AG04449 (cell line): Measurements from ENCODE around the gene PRSS21.

Experiments used
- CTCF ChIA-PET: fragments of 350-600 bp; formaldehyde crosslinking; extraction: SDS; loops from one replicate; lab custom pipeline; 2021; ENCODE audit warnings: antibody characterized with exemption; lab: Yijun Ruan, JAX
- POLR2A ChIA-PET: fragments of 400-600, 350-600 bp; formaldehyde crosslinking; extraction: SDS; loops from one replicate; lab custom pipeline; 2020; ENCODE audit warnings: antibody characterized with exemption, inconsistent platforms; lab: Yijun Ruan, JAX
- DNase-seq: peaks from one replicate; pipeline ENCODE4 v3.0.0-alpha.2; 2010; ENCODE audit warnings: low read depth, low spot score
- H3K4me3 ChIP-seq: 2 replicates; pipeline ENCODE4 v1.5.1; 2011; ENCODE audit warnings: low read depth, mild to moderate bottlenecking, control low read depth, low read length
- TF ChIP-seq, protein P1 (sequence below): IDR thresholded peaks from one replicate; pipeline ENCODE4 v1.5.1; 2011; ENCODE audit warnings: mild to moderate bottlenecking, moderate library complexity, low read length, control low read depth, inconsistent platforms; ENCODE audit not compliant: insufficient read depth; ENCODE audit errors: missing control alignments

PRSS21 gene

DNA sequence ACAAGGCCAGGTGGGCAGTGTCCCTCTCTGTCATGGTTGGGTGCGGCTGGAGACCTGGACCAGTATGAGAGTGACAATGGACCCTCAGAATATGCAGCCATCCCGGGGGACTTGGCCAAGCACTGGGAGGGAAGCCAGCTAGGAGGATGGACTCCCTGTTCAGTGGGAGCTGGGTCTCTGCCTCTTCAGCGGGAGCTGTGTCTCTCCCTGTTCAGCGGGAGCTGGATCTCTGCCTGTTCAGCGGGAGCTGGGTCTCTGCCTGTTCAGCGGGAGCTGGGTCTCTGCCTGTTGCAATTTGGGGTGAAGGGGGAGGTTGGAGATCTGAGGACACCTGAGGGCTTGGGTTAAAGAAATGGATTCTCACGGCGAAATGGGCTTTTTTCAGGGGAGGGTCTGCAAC, 25.9 kb upstream of the PRSS21 start:
- CTCF ChIA-PET: no interaction called here
- H3K4me3 ChIP-seq: no peak overlapping the region
- TF ChIP-seq, protein P1, sequence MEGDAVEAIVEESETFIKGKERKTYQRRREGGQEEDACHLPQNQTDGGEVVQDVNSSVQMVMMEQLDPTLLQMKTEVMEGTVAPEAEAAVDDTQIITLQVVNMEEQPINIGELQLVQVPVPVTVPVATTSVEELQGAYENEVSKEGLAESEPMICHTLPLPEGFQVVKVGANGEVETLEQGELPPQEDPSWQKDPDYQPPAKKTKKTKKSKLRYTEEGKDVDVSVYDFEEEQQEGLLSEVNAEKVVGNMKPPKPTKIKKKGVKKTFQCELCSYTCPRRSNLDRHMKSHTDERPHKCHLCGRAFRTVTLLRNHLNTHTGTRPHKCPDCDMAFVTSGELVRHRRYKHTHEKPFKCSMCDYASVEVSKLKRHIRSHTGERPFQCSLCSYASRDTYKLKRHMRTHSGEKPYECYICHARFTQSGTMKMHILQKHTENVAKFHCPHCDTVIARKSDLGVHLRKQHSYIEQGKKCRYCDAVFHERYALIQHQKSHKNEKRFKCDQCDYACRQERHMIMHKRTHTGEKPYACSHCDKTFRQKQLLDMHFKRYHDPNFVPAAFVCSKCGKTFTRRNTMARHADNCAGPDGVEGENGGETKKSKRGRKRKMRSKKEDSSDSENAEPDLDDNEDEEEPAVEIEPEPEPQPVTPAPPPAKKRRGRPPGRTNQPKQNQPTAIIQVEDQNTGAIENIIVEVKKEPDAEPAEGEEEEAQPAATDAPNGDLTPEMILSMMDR: no peak
- POLR2A ChIA-PET: interaction anchor here (0.6 kb wide), 1 partner anchor 109 kb away, joined by 3 read pairs; the partner anchor contains the start of gene KCTD5
- DNase-seq: no peak

DNA sequence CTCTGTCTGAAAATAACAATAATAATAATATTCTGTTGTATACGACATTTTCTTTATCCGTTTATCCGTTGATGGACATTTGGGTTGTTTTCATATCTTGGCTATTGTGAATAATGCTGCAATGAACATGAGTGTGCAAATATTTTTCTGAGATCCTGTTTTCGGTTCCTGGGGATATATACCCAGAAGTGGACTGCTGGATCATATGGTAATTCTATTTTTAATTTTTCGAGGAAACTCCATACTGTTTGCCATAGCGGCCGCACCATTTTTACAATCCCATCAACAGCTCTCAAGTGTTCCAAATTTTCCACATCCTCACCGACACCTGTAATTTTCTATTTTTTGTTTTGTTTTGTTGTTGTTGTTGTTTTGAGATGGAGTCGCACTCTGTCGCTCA, 24.1 kb upstream of the PRSS21 start:
- ChIA-PET CTCF (interaction anchor here (1.0 kb wide), 1 partner anchor 50 kb away, joined by 3 read pairs; no protein-coding TSS in a partner anchor), POLR2A (no interaction called here)
- H3K4me3 ChIP-seq: no peak overlapping the region
- DNase-seq: no peak
- TF ChIP-seq, protein P1: no peak

DNA sequence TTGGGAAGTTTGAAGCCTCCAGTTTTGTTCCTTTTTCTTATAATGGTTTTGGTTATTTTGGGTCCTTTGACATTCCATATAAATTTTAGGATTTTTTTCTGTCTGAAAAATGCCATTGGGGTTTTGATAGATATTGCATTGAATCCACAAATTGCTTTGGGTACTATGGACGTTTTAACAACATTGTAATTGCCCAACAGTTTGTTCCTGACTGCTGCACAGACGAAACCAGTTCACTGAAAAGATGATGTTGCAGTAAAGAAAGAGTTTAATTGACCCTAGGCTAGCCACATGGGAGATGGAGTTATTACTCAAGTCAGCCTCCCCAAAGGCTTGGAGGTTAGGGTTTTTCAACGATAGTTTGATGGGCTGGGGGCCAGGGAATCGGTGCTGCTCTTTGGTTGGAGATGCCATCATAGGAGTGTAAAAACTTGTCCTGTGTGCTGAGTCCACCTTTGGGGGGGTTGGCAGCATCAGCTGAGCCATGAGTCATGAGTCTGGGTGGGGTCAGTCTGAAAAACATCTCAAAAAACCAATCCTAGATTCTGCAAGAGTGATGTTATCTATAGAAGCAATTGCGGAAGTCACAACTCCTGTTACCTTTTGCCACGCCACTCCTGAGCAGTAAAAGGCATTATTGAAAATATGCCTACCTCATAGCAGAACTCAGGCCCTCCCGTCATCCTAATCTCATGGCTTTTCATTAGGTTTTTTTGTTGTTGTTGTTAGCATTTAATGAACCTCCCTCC, 21.5 kb upstream of the PRSS21 start:
- H3K4me3 ChIP-seq: no peak overlapping the region
- DNase-seq: no peak
- TF ChIP-seq, protein P1: no peak
- ChIA-PET POLR2A (no interaction called here), CTCF (interaction anchor here (0.9 to 1.6 kb wide), 4 partner anchors 28 to 132 kb away, joined by 3 to 4 read pairs (median 3); no protein-coding TSS in a partner anchor)

DNA sequence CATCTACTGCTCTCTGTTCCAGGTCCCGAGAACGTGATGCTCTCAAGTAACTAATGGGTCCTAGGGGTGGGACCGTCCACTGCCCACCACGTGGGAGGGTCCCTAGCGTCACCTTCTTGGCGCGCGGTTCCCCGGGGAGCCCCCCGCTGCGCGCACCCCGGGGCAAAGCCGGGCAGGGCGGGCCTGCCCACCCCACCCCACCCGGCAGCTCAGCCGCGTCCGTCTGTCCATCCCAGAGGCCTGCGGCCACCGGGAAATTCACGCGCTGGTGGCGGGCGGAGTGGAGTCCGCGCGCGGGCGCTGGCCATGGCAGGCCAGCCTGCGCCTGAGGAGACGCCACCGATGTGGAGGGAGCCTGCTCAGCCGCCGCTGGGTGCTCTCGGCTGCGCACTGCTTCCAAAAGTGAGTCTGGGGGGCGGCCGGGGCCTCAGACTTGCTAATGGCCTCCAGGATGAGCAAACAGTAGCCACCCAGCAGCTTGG, 18.3 kb upstream of the PRSS21 start:
- TF ChIP-seq, protein P1: no peak
- H3K4me3 ChIP-seq: no peak overlapping the region
- CTCF ChIA-PET: interaction anchor here (1.3 kb wide), 2 partner anchors 40 to 70 kb away, joined by 3 to 6 read pairs; no protein-coding TSS in a partner anchor
- no peak for DNase-seq
- POLR2A ChIA-PET: no interaction called here

DNA sequence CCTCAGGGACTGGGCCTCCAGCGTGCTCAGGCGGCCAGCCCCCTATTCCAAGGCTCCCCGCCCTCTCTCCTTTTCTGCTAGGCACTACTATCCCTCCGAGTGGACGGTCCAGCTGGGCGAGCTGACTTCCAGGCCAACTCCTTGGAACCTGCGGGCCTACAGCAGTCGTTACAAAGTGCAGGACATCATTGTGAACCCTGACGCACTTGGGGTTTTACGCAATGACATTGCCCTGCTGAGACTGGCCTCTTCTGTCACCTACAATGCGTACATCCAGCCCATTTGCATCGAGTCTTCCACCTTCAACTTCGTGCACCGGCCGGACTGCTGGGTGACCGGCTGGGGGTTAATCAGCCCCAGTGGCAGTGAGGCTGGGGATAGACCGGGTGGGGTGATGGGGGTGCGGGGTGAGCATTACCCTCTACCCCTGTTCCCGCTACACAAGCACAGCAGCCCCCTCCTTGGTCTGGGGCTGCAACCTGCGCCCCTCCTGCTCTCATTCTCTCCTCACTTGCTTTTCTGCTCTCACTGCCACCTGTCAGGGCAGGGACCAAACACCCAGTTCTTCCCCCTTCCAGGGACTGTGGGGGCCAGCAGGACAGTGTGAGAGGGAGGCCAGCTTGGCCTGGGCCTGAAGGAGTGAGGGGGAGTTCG, 17.7 kb upstream of the PRSS21 start:
- POLR2A ChIA-PET: interaction anchor here (0.6 kb wide), 1 partner anchor 18 kb away, joined by 3 read pairs; no protein-coding TSS in a partner anchor
- no peak overlapping the region for H3K4me3 ChIP-seq
- CTCF ChIA-PET: interaction anchor here (1.3 kb wide), 1 partner anchor 69 kb away, joined by 6 read pairs; no protein-coding TSS in a partner anchor
- no peak for DNase-seq
- TF ChIP-seq, protein P1: no peak

DNA sequence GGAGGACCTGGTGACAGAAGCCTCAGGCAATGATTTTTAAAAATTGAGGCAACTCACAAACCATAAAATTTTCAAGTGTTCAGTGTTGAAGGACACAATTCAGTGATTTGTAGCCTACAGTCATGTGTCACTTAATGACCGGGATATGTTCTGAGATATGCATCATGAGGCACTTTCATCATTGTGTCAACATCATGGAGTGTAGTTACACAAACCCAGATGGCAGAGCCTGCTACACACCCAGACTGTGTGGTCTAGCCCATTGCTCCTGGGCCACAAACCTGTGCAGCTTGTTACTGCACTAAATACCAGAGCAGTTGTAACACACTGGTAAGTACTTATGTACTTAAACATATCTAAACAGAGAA, 17.2 kb upstream of the PRSS21 start:
- no peak for DNase-seq
- TF ChIP-seq, protein P1: no peak

More for the DNA sequence above, 17.2 kb upstream of the PRSS21 start:
- POLR2A ChIA-PET: interaction anchor here (0.6 kb wide), 1 partner anchor 19 kb away, joined by 3 read pairs; no protein-coding TSS in a partner anchor
- CTCF ChIA-PET: interaction anchor here (1.3 kb wide), 1 partner anchor 39 kb away, joined by 6 read pairs; no protein-coding TSS in a partner anchor
- no peak overlapping the region for H3K4me3 ChIP-seq
